ENCODE results near the gene DMC1.

Gene DMC1

GRCh38 chr22:38489142-38489541 is 80.8 kb downstream of the DMC1 start:
- Histone ChIP-seq H2BK12ac (ENCODE audit: low read length) (no peak overlapping the region), H2AFZ (ENCODE audit: low read length) (no peak overlapping the region), H3K4me1 (ENCODE audit: control insufficient read depth in 2 of 2, insufficient read depth in 1 of 2, low read depth in 1 of 2, low read length in 2 of 2) (no peaks in the 10 kb centered on the region), H3K79me1 (ENCODE audit: low read depth, low read length) (peaks cover 3% of the 10 kb centered on the region), H3K27me3 (ENCODE audit: control insufficient read depth in 3 of 3, insufficient read depth in 3 of 3, low read depth in 1 of 3, low read length in 3 of 3) (no peaks in the 10 kb centered on the region), H3K14ac (ENCODE audit: low read length) (no peak overlapping the region), H2AK5ac (ENCODE audit: low read depth, low read length) (no peak overlapping the region), H3K23ac (ENCODE audit: low read depth, low read length, poor library complexity) (no peak overlapping the region), H3K4me3 (ENCODE audit: low read length in 2 of 2) (no peak overlapping the region), H3K27ac (replicated peaks; ENCODE audit: low read length) (no peak overlapping the region), H4K91ac (ENCODE audit: low read depth, low read length, poor library complexity) (no peak overlapping the region), H3K4me2 (ENCODE audit: insufficient read depth, low read length, poor library complexity, severe bottlenecking) (no peak overlapping the region), H2BK15ac (ENCODE audit: low read length) (no peak overlapping the region), H4K8ac (ENCODE audit: low read depth, low read length) (no peak overlapping the region), H2BK5ac (ENCODE audit: low read length) (no peak overlapping the region), H3K36me3 (replicated peaks in 1 of 2; ENCODE audit: control insufficient read depth in 2 of 2, insufficient read depth in 2 of 2, low read length in 2 of 2) (peaks cover 57 to 99% of the 10 kb centered on the region in 2 donors), H3K9ac (ENCODE audit: low read depth, low read length, poor library complexity) (no peak overlapping the region), H3K18ac (ENCODE audit: low read length) (no peak overlapping the region), H2BK120ac (ENCODE audit: low read depth, low read length) (no peak overlapping the region), H3K9me3 (replicated peaks in 1 of 2; ENCODE audit: control insufficient read depth in 2 of 2, insufficient read depth in 1 of 2, low read depth in 1 of 2, low read length in 2 of 2) (no peaks in the 10 kb centered on the region), H3K4ac (ENCODE audit: low read length) (no peak overlapping the region)
- no peak for DNase-seq (ENCODE audit: low spot score)
- WGBS, 2 donors (ENCODE audit: extremely low coverage in 2 of 2, insufficient read length in 2 of 2, insufficient replicate concordance in 1 of 2) = no CpG with 5 or more reads among the region's 17 CpGs

DNA sequence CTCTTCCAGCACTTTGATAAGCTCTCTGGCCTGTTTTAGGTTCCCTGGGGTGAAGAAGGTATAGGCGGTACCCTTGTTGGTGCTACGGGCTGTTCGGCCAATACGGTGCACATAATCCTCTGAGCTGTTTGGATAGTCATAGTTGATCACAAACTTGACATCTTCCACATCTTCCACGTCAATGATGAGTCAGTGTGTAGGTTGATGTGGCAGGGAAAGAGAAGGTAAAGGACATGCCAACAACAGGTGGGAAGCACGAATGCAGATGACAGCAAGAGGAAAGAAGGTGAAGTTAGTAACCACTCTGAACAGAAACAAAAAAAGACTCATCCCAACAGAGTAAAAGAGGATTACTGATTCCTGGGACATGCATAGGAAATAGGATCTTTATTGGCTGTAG is 82.0 kb downstream of the DMC1 start:
- Histone ChIP-seq H2BK5ac (ENCODE audit: low read length) (no peak overlapping the region), H3K9me3 (replicated peaks in 1 of 2; ENCODE audit: control insufficient read depth in 2 of 2, insufficient read depth in 1 of 2, low read depth in 1 of 2, low read length in 2 of 2) (no peaks in the 10 kb centered on the region), H4K91ac (ENCODE audit: low read depth, low read length, poor library complexity) (no peak overlapping the region), H3K4me1 (ENCODE audit: control insufficient read depth in 2 of 2, insufficient read depth in 1 of 2, low read depth in 1 of 2, low read length in 2 of 2) (no peaks in the 10 kb centered on the region), H3K23ac (ENCODE audit: low read depth, low read length, poor library complexity) (no peak overlapping the region), H3K27ac (replicated peaks; ENCODE audit: low read length) (no peak overlapping the region), H2BK15ac (ENCODE audit: low read length) (no peak overlapping the region), H2AK5ac (ENCODE audit: low read depth, low read length) (no peak overlapping the region), H3K79me1 (ENCODE audit: low read depth, low read length) (peaks cover 3% of the 10 kb centered on the region), H3K9ac (ENCODE audit: low read depth, low read length, poor library complexity) (no peak overlapping the region), H3K4me2 (ENCODE audit: insufficient read depth, low read length, poor library complexity, severe bottlenecking) (no peak overlapping the region), H2BK12ac (ENCODE audit: low read length) (no peak overlapping the region), H2BK120ac (ENCODE audit: low read depth, low read length) (no peak overlapping the region), H3K36me3 (replicated peaks in 1 of 2; ENCODE audit: control insufficient read depth in 2 of 2, insufficient read depth in 2 of 2, low read length in 2 of 2) (peaks cover 55 to 99% of the 10 kb centered on the region in 2 donors), H3K4ac (ENCODE audit: low read length) (no peak overlapping the region), H3K27me3 (ENCODE audit: control insufficient read depth in 3 of 3, insufficient read depth in 3 of 3, low read depth in 1 of 3, low read length in 3 of 3) (no peaks in the 10 kb centered on the region), H4K8ac (ENCODE audit: low read depth, low read length) (no peak overlapping the region), H2AFZ (ENCODE audit: low read length) (no peak overlapping the region), H3K4me3 (ENCODE audit: low read length in 2 of 2) (no peak overlapping the region), H3K18ac (ENCODE audit: low read length) (no peak overlapping the region), H3K14ac (ENCODE audit: low read length) (no peak overlapping the region)
- DNase-seq (ENCODE audit: low spot score) = no peak
- WGBS, 2 donors (ENCODE audit: extremely low coverage in 2 of 2, insufficient read length in 2 of 2, insufficient replicate concordance in 1 of 2) = no CpG with 5 or more reads among the region's 6 CpGs

DNA sequence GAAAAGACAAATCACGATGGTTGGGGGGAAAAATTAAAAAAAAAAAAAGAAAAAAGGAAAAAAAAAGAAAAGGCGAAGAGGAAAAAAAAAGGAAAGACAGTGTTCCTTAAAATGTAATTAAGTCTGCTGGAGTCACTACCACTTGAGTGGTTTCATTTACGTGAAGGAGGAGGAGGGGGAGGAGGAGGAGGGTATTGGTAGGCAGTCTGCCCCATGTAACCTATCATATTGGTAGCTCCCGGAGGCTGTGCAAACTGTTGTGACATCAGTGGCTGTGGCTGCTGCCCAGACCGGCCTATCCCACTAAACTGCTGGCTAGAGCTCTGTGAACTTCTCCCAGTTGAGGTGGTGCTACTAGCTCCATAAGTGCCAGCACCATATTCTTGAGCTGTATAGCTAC is 84.2 kb downstream of the DMC1 start:
- H3K14ac ChIP-seq (ENCODE audit: low read length) = no peak overlapping the region
- H2BK12ac ChIP-seq (ENCODE audit: low read length) = no peak overlapping the region
- H3K9ac ChIP-seq (ENCODE audit: low read depth, low read length, poor library complexity) = no peak overlapping the region
- H3K36me3 ChIP-seq (replicated peaks in 1 of 2; ENCODE audit: control insufficient read depth in 2 of 2, insufficient read depth in 2 of 2, low read length in 2 of 2) = peaks cover 58 to 99% of the 10 kb centered on the region in 2 donors
- H3K18ac ChIP-seq (ENCODE audit: low read length) = no peak overlapping the region
- no peak overlapping the region for H2AFZ ChIP-seq (ENCODE audit: low read length)
- H3K27ac ChIP-seq (replicated peaks; ENCODE audit: low read length) = no peak overlapping the region
- H3K4me3 ChIP-seq (ENCODE audit: low read length in 2 of 2) = no peak overlapping the region
- no peak overlapping the region for H2AK5ac ChIP-seq (ENCODE audit: low read depth, low read length)
- H3K4ac ChIP-seq (ENCODE audit: low read length) = no peak overlapping the region
- no peak overlapping the region for H2BK5ac ChIP-seq (ENCODE audit: low read length)
- no peak overlapping the region for H3K4me2 ChIP-seq (ENCODE audit: insufficient read depth, low read length, poor library complexity, severe bottlenecking)
- no peak overlapping the region for H2BK15ac ChIP-seq (ENCODE audit: low read length)
- H4K91ac ChIP-seq (ENCODE audit: low read depth, low read length, poor library complexity) = no peak overlapping the region
- no CpG with 5 or more reads among the region's 5 CpGs for WGBS, 2 donors (ENCODE audit: extremely low coverage in 2 of 2, insufficient read length in 2 of 2, insufficient replicate concordance in 1 of 2)
- no peak overlapping the region for H4K8ac ChIP-seq (ENCODE audit: low read depth, low read length)
- no peak overlapping the region for H2BK120ac ChIP-seq (ENCODE audit: low read depth, low read length)
- DNase-seq (ENCODE audit: low spot score) = no peak
- no peaks in the 10 kb centered on the region for H3K9me3 ChIP-seq (replicated peaks in 1 of 2; ENCODE audit: control insufficient read depth in 2 of 2, insufficient read depth in 1 of 2, low read depth in 1 of 2, low read length in 2 of 2)
- H3K27me3 ChIP-seq (ENCODE audit: control insufficient read depth in 3 of 3, insufficient read depth in 3 of 3, low read depth in 1 of 3, low read length in 3 of 3) = no peaks in the 10 kb centered on the region
- H3K4me1 ChIP-seq (ENCODE audit: control insufficient read depth in 2 of 2, insufficient read depth in 1 of 2, low read depth in 1 of 2, low read length in 2 of 2) = no peaks in the 10 kb centered on the region
- H3K79me1 ChIP-seq (ENCODE audit: low read depth, low read length) = peaks cover 3% of the 10 kb centered on the region
- H3K23ac ChIP-seq (ENCODE audit: low read depth, low read length, poor library complexity) = no peak overlapping the region

GRCh38 chr22:38484244-38484643 is 85.7 kb downstream of the DMC1 start:
- no peak overlapping the region for H2BK15ac ChIP-seq (ENCODE audit: low read length)
- no peak overlapping the region for H4K91ac ChIP-seq (ENCODE audit: low read depth, low read length, poor library complexity)
- H3K36me3 ChIP-seq (replicated peaks in 1 of 2; ENCODE audit: control insufficient read depth in 2 of 2, insufficient read depth in 2 of 2, low read length in 2 of 2) = peaks cover 46 to 95% of the 10 kb centered on the region in 2 donors
- H3K4me2 ChIP-seq (ENCODE audit: insufficient read depth, low read length, poor library complexity, severe bottlenecking) = no peak overlapping the region
- H3K27ac ChIP-seq (replicated peaks; ENCODE audit: low read length) = no peak overlapping the region
- H3K14ac ChIP-seq (ENCODE audit: low read length) = no peak overlapping the region
- H3K23ac ChIP-seq (ENCODE audit: low read depth, low read length, poor library complexity) = no peak overlapping the region
- H3K4me1 ChIP-seq (ENCODE audit: control insufficient read depth in 2 of 2, insufficient read depth in 1 of 2, low read depth in 1 of 2, low read length in 2 of 2) = no peaks in the 10 kb centered on the region
- H2BK120ac ChIP-seq (ENCODE audit: low read depth, low read length) = no peak overlapping the region
- no peak overlapping the region for H3K9ac ChIP-seq (ENCODE audit: low read depth, low read length, poor library complexity)
- no peaks in the 10 kb centered on the region for H3K27me3 ChIP-seq (ENCODE audit: control insufficient read depth in 3 of 3, insufficient read depth in 3 of 3, low read depth in 1 of 3, low read length in 3 of 3)
- no peak for DNase-seq (ENCODE audit: low spot score)
- no peak overlapping the region for H3K4ac ChIP-seq (ENCODE audit: low read length)
- no peak overlapping the region for H2AFZ ChIP-seq (ENCODE audit: low read length)
- no peak overlapping the region for H2BK12ac ChIP-seq (ENCODE audit: low read length)
- H3K9me3 ChIP-seq (replicated peaks in 1 of 2; ENCODE audit: control insufficient read depth in 2 of 2, insufficient read depth in 1 of 2, low read depth in 1 of 2, low read length in 2 of 2) = no peaks in the 10 kb centered on the region
- no peak overlapping the region for H2AK5ac ChIP-seq (ENCODE audit: low read depth, low read length)
- no peak overlapping the region for H3K4me3 ChIP-seq (ENCODE audit: low read length in 2 of 2)
- WGBS, 2 donors (ENCODE audit: extremely low coverage in 2 of 2, insufficient read length in 2 of 2, insufficient replicate concordance in 1 of 2) = no CpG with 5 or more reads among the region's 1 CpG
- no peak overlapping the region for H3K18ac ChIP-seq (ENCODE audit: low read length)
- no peak overlapping the region for H4K8ac ChIP-seq (ENCODE audit: low read depth, low read length)
- no peaks in the 10 kb centered on the region for H3K79me1 ChIP-seq (ENCODE audit: low read depth, low read length)
- H2BK5ac ChIP-seq (ENCODE audit: low read length) = no peak overlapping the region
